D721Med (cell line): ENCODE measurements around the gene DPPA2.

ENCODE experiments used
- DNase-seq: peaks from one replicate; pipeline ENCODE4 v3.0.0; 2011; ENCODE audit warnings: low spot score; ENCODE audit not compliant: insufficient read length
- FAIRE-seq: peaks from 2 replicates; lab custom pipeline; 2011; peaks lifted over from hg19 to GRCh38; lab: Jason Lieb, UNC
- TF ChIP-seq, protein P1 (sequence below): IDR thresholded peaks from 2 replicates; pipeline ENCODE4 v1.5.1; 2012; ENCODE audit warnings: mild to moderate bottlenecking, control low read depth; ENCODE audit not compliant: insufficient read depth; ENCODE audit errors: missing control alignments

The DPPA2 gene

DNA sequence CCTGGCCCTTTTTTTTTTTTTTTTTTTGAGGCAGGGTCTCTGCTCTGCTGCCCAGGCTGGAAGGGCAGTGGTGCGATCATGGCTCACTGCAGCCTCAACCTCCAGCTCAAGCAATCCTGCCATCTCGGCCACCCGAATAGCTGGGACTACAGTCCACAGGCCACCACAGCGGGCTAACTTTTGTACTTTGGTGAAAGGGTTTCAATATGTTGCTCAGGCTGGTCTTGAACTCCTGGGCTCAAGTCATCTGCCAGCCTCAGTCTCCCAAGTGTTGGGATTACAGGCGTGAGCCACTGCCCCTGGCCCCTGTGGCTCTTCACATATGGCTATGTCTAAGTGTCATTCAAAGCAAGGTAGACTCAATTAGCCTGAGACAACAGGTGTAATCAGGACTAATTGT is 8.8 kb upstream of the DPPA2 start:
- TF ChIP-seq, protein P1, sequence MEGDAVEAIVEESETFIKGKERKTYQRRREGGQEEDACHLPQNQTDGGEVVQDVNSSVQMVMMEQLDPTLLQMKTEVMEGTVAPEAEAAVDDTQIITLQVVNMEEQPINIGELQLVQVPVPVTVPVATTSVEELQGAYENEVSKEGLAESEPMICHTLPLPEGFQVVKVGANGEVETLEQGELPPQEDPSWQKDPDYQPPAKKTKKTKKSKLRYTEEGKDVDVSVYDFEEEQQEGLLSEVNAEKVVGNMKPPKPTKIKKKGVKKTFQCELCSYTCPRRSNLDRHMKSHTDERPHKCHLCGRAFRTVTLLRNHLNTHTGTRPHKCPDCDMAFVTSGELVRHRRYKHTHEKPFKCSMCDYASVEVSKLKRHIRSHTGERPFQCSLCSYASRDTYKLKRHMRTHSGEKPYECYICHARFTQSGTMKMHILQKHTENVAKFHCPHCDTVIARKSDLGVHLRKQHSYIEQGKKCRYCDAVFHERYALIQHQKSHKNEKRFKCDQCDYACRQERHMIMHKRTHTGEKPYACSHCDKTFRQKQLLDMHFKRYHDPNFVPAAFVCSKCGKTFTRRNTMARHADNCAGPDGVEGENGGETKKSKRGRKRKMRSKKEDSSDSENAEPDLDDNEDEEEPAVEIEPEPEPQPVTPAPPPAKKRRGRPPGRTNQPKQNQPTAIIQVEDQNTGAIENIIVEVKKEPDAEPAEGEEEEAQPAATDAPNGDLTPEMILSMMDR, result no peak
- DNase-seq, result no peak
- no peak for FAIRE-seq

DNA sequence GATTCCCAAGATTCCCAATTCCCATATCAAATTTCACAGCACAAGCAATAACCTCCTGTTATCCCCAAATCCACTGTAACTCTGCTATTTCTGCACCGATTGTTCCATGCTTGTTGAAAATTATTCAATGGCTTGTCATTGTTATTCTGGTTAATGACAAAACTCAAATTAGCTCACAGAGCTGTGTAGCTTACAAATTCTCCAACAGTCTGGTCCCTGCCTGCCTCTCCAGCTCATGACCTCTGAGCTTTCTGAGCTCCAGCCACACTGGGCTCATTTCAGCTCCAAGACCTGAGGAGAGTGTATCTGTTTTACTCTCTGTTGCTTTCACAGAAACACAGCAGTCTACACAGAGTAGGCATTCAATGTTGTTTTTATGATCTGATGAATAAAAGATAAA is 3.3 kb downstream of the DPPA2 start:
- FAIRE-seq (no peak), DNase-seq (no peak)
- TF ChIP-seq, protein P1, result no peak

DNA sequence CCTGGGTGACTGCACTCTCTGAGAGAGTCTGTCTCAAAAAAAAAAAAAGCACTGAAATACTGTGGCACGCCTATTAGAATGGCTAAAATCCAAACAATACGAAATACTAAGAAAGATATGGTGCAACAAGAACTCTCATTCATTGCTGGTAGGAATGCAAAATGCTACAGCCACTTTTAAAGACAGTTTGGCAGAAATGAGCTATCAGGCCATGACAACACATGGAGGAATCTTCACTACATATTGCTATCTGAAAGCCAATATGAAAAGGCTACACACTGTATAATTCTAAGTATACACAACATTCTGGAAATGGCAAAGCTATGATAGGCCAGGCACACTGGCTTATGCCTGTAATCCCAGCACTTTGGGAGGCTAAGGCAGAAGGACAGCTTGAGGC is 18.8 kb downstream of the DPPA2 start:
- no peak for DNase-seq
- no peak for FAIRE-seq
- TF ChIP-seq, protein P1, result no peak

DNA sequence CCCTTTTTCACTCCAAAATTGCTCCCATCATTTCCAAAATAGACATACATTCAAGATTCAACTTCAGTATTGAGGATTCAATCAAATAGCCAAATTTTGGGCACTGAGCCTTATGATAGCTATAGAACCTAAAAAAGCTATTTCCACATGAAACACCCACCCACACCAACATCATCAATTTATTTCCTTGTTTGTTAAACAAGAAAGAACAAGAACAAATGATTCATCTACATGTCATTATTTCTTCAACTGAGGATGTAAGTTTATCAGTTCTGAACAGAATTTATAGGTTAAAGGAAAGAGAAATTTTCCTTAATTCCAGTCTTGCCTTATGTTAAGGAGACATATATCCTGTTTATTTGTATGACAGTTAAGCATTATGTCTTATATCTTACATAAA is 32.2 kb downstream of the DPPA2 start:
- no peak for DNase-seq
- TF ChIP-seq, protein P1, result no peak
- no peak for FAIRE-seq

DNA sequence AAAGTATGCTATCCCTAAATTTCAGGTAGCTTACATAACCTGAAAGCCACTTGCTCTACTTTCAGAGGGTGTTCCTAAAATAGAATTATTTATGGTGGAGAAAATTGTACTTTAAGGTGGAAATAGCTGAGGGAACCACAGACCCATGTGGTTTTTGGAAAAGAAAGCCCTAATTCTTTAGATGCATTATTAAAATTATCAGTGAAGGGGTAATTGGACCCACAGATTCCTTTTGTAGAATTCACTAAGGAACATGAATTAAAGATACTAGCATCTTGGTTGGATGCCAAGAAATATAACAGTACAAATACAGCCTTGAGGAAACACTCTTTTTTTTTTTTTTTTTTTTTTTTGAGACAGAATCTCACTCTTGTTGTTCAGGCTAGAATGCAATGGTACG is 37.8 kb downstream of the DPPA2 start:
- TF ChIP-seq, protein P1, result no peak
- FAIRE-seq (no peak), DNase-seq (no peak)

DNA sequence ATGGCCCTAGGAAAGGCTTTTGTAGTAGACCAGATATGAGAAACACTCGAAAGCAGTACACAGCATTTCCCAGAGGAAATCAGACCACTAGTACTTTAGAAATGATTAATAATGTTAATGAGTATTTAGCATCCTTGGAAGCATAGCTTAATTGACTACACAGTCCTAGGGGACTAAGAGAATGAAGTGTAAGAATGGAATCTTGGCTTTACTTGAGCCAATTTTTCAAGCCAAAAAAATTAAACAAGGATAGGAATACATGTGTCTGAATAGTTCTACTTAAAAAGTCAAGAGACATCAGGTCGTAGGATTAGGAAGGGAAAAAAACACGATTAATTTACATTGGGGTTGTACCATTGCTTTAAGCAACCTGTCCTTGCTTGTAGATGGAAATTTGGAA is 38.2 kb downstream of the DPPA2 start:
- DNase-seq (no peak), FAIRE-seq (no peak)
- TF ChIP-seq, protein P1, result no peak

DNA sequence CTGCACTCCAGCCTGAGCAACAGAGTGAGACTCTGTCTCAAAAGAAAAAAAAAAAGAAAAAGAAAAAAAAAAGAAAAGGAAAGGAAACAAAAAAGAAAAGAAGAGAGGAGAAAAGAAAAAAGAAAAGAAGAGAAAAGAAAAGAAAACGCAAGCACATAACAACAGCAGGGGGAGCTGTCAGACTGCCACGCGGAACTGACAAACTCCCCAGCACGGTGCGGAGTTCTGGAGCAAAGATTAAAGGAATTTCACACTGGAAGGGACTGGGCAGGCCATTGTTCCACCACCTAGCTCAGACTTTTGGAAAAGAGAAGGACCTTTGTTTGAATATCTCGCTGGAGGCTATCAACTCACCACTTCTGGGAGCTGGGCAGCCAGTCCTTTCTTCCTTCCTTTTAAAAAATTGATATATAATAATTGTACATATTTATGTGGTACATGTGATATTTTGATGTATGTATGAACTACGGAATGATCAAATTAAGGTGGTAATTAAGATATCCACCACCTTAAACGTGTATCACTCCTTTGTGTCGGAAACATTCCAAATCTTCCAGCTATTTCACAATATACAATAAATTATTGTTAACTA is 40.5 kb downstream of the DPPA2 start:
- DNase-seq (no peak), FAIRE-seq (no peak)
- TF ChIP-seq, protein P1, result peak; percentile 64
